GM18519 (cell line): Measurements from ENCODE around the gene BIN1.

Experiments used
- ATAC-seq: cut with Tn5 transposase; IDR thresholded peaks from one replicate; pipeline ENCODE4 v1.9.1; 2021; ENCODE audit warnings: mild to moderate bottlenecking, moderate library complexity; ENCODE audit not compliant: unreplicated experiment, low FRiP score

Gene BIN1

GRCh38 chr2:127105656-127106456 lies 1.1 kb downstream of the BIN1 start:
- ATAC-seq: no peak

- ATAC-seq: no peak
Observed at GRCh38 chr2:127104881-127105655, 1.9 kb downstream of the BIN1 start.

DNA sequence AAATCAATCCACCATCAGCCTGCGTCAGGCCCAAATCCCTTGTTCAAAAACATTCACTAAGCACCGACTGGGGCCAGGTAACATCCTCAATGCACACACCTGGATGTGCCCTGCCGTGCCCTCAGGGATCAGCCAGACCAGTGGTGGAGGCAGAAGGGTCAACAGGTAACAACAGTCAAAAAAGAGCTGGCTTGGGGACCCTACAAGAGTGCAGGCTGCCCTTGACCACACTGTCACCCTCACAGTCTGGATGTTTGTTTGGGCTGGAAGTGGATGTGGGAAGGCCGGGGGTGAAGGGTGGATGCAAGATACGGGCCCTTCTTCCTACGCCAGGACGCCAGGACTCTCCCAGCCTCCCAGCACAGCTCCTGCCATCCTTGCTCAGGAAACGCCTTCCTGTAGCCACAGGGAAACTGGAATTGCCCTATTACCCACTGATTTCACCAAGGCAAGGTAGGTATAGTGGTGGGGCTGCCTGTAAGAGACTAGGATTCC lies 2.7 kb downstream of the BIN1 start:
- ATAC-seq: no peak

DNA sequence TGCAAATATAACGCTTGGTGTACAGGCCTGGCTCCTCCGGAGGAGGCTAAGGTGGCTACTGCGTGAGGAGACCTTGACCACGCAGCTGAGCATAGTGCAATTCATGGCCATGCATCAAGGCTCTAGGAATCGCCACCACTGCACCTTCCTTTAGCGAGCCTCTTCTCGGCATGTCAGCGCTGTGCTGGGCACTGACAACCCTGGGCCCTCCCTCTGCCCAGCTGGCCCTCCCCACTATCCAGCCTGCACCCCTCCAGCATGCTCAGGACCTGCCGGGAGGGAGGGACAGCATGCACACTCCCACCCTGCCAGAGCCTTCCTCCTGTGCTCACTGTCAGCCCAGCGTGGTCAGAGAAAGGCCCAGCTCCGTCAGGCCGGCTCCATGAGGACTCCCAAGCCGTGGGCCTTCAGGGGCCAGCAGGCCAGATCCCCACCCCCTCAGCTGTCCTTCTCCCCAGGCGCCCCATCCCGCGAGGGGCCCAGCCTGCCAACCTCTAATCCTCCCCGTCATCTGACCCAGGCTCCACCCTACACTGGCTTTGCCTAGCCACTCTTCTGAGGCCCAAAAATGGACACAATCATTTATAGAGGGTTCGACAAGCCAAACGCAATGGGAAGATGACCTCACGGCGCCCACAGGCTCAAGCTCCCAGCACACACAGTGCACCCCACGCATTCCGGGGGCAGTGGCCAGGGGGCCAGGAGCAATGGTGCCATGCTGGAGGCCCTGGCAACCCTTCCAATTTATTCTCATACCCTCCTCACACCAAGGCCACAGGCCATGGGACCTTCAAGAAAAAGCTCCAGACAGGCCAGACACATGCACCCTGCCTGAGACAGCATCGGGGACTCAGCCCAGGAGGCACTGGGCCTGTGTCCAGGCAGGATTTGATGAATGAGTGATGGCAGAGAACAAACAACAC lies 3.5 kb downstream of the BIN1 start:
- no peak for ATAC-seq

DNA sequence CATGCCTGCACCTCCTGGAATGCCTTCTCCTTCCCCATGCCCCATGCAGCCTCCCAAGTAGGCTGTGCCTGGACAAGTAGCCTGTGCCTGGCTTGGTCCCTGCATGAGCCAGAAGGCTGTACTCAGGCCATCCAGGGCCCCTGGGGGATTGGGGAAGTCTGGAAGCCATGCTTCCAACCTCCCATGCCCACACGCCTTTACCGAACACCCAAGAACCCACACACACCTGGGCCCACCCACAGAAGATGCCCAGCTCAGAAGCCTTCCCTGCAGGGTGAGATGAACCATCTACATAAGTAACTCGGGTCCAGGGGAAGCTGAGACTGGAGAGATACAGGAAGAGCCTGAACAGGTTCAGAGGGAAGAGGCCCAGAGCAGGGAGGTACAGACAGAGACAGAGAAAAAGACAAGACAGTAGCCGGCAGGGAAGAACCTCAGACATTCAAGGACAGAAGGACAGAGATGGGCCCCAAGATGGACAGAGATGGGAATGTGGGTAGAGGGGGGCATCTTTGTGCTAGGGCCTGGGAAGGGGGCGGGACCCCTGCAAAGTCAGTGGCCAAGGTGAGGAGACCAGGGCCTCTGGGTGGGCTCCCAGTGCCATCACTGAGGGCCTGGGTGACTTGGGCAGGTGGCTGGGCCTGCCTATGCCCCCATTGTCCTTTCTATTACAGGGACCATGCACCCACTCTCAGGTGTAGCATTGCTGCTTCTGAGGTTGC lies 4.3 kb downstream of the BIN1 start:
- ATAC-seq: no peak

DNA sequence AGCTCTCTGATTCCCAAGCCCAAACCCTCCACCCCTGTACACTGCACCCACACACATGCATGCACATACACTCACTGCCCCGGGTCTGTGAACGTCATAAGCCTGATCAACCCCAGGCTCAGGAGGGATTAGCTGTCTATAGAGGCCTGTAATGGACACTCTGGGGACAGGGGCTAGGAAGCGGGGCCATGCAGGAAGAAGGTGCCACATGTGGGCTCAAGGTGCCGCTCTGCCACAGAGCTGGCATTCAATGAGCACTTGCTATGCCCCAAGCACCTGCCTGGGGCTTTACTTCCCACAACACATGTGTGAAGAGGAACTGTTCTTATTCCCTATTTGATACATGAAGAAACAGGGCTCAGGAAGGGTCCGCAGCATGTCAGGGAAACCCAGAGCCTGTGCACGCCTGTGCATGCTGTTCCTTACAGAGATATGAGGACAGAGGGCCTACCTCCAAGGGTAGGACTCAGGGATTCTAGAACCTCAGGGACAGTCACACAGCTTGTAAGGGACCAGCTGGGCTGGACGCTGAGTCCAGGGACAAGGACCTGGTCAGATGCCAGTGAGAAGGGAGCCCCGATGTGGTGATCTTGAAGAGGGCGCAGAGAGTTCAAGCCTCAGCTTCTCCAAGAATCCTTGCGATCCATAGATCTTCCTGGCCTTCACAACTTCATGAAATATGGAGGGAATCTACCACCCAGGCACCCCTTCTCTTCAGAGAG lies 5.0 kb downstream of the BIN1 start:
- ATAC-seq: no peak

GRCh38 chr2:127101048-127101611 lies 5.8 kb downstream of the BIN1 start:
- no peak for ATAC-seq

DNA sequence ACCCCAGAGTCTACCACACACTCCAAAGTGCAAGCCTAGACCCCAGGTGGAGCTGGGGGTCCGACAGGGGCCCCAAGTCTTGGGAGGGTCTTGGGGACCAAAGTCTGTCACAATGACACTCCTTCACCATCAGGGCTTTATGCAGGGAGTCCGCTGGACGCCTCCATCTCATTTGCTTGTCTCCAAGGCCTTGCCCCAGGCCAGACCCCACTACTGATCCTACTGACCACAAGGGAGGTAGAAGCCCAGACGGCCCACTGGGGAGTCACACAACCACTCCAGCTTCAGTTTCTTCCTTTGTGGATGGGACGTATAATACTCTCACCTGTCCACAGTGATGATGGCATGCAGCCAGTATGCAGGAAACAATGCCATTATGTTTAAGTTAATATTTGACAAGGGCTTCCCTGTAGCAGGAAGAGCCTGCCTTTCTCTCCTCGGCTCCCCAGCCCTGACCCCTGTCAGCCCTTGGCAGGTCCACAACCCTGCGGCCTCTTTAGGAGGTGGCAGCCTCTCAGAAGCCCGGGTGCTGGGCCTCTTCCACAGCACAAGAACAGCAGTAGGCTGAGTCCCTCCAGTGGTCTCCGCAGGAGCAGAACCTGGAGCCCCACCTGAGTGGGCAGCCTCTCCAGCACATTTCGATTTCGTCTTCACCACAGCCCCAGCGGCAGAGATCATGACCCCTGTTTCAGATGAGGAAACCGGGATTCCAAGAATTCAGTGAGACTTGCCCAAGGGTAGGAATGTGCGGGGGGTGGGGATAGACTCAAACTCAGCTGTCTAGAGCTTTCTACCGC lies 6.5 kb downstream of the BIN1 start:
- no peak for ATAC-seq

- no peak for ATAC-seq
Observed at GRCh38 chr2:127098711-127099110, 8.2 kb downstream of the BIN1 start.

GRCh38 chr2:127097841-127098651 lies 8.9 kb downstream of the BIN1 start:
- ATAC-seq: no peak

DNA sequence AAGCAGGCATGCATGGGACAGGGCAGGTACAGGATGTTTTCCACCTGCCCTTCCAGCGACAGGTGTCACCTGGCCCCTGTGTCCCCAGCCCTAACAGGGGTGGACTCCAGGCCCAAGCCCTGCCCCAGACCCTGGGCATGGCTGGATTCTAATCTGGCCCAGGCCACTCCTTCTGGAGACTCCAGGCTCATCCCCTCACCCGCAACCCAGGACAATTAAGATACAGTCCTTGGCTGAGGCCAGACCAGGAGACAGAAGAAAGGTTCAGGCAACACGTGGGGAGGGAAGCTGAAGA lies 9.5 kb downstream of the BIN1 start:
- no peak for ATAC-seq

DNA sequence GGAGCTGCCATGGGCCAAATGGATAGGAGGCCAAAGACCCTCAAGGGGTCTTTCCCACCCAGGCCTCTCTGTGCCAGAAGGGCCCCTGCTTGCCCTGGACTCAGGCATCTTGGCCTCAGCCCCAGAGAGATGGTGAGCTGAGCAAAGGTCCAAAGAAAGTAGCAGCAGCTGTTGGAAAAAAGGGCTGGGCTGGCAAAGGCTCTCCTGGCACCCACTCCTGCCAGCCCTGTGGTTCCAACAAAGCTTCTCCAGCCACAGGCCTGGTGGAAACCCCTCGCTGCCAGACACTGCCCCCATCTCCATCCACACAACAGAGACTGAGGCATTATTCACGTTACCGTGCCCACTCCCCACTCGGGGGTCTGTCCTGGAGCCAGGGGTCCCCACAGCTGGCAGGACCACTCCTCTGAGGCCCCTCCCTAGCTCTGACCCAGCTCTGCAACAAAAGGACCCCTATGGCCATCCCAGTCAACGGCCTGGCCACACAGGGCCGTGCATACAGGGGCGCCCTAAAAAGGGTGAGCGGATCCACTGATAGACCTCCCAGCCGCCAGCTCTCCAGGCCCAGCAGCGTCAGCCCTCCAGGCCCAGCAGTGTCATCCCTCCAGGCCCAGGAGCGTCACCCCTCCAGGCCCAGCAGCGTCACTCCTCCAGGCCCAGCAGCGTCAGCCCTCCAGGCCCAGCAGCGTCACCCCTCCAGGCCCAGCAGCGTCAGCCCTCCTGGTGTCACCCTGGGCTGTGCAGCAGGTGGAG lies 10.1 kb downstream of the BIN1 start:
- no peak for ATAC-seq

DNA sequence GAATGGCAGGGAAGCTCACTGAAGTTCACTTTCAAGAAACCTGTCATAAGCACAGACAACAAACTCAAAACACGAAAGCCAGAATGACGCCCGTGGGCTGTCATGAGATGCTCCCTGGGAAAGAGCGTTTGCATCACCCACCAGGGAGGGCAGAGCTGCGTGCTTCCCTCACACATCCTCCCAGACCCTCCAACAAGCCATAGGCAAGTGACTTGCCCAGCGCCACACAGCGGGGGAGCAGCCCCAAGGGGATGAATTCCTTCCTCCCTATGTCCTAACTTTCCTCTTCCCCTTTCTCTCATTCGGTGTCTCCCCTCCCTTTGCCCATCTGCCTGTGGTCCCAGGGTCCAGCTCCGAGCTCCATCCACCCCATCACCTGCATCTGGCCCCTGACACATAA lies 10.7 kb downstream of the BIN1 start:
- no peak for ATAC-seq

DNA sequence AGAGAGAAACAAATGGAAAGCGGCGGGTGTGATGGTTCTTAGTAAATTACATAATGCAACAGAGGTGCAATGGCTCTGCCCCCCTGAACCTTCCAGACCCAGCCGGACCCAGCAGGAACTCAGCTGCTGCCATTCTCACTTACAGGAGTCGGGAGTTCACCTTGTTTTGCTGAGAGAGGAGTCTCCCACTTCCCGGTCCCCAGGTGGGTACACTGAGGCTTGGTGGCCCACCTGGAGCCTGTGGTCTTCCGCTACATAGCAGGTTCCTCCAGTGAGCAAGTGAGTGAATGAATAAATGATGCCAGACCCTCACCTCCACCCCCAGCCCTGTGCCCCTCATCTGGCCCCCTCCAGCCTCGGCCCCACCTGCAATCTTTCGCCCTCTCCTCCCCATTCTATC lies 11.2 kb downstream of the BIN1 start:
- no peak for ATAC-seq

GRCh38 chr2:127095367-127095641 lies 11.7 kb downstream of the BIN1 start:
- ATAC-seq: no peak

DNA sequence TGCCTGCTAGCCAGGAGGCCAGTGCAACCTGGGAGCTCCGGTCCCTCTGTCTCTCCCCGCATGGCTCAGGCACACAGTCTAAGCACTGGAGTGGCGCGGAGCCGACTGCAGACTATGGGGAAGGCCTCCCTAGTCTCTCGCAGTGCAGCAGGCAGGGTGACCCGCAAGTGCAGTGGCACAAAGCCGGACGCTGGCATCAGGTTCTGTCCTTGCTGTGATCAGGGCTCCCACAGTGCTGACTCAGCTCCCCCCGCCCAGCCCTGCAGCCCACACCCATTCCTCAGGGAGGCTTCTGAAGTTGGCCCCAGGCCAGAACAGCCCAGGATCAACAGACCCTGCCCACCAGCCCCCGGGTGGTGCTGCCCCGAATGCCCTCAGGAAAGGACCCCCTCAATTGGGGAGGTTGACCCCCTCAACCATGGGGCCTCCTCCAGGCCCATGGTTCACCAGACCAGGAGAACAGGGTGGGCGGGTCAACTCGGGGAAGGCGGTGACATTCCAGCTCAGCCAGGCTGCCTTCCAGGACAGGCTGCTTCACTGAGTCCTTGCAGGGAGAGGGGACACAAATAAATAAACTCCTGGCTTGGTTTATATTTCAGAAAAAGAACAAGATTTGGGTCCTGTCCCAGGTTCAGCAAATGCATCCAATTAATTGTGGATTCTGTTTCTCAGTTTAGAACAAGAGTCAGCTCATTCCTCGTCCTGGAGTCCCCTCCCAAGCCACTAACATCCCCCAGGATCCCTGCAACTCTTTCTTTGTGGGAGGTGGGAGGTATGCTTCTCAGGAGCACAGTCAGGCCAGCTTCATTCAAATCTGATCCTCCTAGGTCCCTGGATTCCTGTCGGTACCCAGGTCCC lies 12.2 kb downstream of the BIN1 start:
- no peak for ATAC-seq
